Stimulated activated CD8-positive, alpha-beta memory T cell treated with anti-CD3 and anti-CD28 coated beads, Interleukin-12 subunit alpha, Interleukin-12 subunit beta, amount 100 ng/mL, for 24 hours (primary cell): Measurements from ENCODE around the gene SLC7A6OS.

Source experiments
- DNase-seq: peaks from one replicate; pipeline ENCODE4 v3.0.0-alpha.2; 2020; ENCODE audit errors: extremely low read depth

Gene SLC7A6OS

DNA sequence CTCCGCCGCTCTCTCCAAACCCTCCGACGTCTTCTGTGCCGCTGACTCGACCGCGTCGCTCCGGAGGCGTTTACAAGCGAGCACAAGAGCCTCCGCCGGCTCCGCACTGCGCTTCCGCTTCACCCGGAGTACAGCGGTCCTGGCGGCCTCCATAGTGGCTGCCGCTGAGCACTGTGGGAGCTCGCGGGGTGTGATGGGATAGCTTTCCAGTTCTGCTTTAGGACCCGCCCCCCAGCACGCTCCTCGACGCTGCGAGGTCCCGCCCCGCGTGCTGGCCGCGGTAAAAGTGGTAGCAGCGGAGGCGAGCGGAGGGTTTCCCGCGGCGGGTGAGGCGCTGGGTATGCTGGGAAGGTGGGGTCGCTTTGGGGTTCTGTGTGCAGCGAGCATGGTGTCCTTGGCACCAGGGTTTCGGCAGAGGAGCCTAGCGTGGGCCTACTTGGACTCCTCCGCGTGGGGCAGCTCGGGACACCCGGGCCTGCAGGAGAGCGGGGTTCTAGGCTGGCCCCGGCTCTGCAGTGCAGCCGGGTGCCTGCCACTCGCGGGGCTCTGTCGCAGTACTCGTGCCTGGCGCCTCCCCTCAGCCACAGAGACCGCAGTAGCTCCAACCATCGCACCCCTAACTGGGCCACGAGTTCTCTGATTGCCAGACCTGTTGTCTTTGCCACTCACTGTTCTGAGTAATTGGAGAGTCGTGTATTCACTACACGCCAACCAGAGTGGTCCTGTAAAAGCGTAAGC, at the start of gene SLC7A6OS, which contains the start of gene PRMT7:
Gene SLC7A6OS (minus strand): TSS at position 173 of the 738 bp plus-strand sequence. CDS start 20 bp downstream, at position 153.
Gene PRMT7 (plus strand): TSS at position 246 of the 738 bp plus-strand sequence. CDS start 4,961 bp downstream, outside the sequence.
- DNase-seq: peak; percentile 85

- no peak for DNase-seq
Observed at GRCh38 chr16:68359398-68360191, 48.8 kb upstream of the SLC7A6OS start.

DNA sequence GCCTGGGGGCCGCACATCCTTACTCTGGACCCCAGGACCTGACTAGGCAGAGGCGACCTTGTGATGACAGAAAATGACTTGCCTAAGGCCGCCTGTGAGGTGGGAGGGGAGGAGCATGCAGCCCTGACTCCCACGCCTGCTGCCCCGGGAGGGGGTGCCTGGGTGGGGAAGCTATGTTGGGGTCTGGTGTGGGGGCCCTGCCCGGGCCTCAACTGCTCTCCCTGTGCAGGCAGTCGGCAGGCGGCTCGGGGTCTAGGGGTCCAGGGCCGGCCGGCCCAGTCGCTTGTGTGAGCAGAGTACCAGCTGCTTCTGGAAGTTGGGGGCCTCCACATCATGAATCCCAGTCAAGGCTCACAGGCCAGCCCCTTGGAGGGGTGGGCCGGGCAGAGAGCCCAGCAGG, 48.2 kb upstream of the SLC7A6OS start:
- DNase-seq: no peak

DNA sequence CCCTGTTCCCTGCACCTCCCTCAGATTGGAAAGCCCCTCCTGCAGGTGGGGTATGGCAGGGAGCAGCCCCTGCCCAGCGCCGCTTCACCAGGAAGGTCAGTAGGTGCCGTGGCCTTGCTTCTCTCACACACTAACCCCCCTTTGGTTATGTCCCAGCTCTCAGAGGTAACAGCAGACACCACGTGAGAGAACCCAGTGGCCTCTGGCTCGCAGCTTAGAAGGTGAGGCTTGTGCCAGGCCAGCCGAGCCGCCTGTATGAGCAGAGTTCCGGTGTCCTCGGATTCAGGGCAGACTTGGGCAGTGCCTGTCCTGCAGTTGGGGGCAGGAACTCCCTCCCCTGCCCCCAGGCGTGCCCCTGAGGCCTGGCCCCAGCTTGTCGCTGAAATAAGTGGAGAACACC, 47.2 kb upstream of the SLC7A6OS start:
- no peak for DNase-seq

- DNase-seq: no peak
Observed at GRCh38 chr16:68357521-68357922, 46.8 kb upstream of the SLC7A6OS start.

DNA sequence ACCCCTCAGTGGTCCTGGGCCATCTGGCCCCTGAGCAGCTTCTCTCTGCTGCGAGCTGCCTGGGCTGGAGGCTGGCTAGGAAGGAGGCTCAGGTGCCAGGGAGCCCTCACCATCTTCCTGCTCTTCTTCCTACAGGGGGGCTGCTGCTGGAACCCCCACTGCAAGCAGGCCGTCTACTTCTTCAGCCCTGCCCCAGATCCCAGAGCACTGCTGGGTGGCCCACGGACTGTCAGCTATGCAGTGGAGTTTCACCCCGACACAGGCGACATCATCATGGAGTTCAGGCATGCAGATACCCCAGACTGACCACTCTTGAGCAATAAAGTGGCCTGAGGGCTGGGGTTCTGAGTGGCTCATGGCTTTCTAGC, 46.2 kb upstream of the SLC7A6OS start:
- DNase-seq: no peak

DNA sequence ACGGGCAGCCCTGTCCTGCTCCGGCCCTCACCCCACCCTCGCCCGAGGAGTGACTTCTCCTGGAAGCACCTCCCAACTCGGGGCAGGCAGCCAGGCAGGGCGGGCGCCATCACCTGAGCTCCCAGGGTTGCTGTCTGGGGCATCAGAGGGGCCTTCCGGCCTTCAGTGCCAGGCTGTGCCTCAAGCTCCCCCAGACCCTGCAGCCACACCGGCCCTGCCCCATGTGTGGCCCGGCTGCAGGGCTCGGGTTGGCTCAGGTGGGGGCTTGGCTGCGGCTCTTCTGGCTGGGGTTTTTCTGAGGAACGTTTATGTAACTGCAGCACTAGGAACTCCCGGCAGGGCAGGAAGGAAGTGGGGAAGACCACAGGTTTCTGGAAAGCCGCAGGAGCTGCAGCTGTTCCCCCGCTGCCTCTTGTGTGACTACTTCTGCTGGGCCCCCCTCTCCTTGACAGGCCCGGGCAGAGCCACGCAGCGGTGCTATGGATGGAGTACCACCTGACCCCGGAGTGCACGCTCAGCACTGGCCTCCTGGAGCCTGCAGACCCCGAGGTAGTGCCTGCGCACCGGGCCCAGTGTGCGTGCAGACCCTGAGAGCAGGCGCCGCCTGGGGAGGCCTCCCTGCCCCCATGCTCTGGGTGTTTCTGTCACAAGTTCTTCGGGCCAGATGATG, 45.6 kb upstream of the SLC7A6OS start:
- DNase-seq: peak; percentile 26

- DNase-seq: no peak
Observed at GRCh38 chr16:68355447-68356248, 44.9 kb upstream of the SLC7A6OS start.

GRCh38 chr16:68354816-68355215, 44.1 kb upstream of the SLC7A6OS start:
- no peak for DNase-seq

DNA sequence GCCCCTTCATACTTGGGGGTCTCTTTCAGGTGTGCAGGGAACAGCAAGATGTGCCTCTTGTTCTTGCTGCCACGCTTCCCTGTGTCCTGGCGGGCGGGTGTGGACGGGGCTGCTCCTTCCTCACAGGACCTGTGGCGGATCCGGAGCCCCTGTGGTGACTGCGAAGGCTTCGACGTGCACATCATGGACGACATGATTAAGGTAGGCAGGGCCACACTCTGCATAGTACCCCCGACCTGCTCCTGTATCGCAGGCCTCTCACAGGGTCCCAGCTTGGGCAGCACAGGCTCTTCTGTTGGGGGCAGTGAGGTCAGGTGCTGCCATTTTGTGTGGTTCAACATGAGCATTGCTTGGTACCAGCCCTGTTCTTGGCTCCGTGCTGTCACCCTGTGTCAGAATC, 42.6 kb upstream of the SLC7A6OS start:
- DNase-seq: no peak

- no peak for DNase-seq
Observed at GRCh38 chr16:68351991-68352431, 41.3 kb upstream of the SLC7A6OS start.

GRCh38 chr16:68351463-68351862, 40.7 kb upstream of the SLC7A6OS start:
- DNase-seq: no peak

- DNase-seq: no peak
Observed at GRCh38 chr16:68350813-68351350, 40.1 kb upstream of the SLC7A6OS start.

GRCh38 chr16:68349838-68350410, 39.2 kb upstream of the SLC7A6OS start:
- no peak for DNase-seq

GRCh38 chr16:68348639-68349445, 38.1 kb upstream of the SLC7A6OS start:
- DNase-seq: no peak

GRCh38 chr16:68347605-68348004, 36.9 kb upstream of the SLC7A6OS start:
- DNase-seq: no peak

- DNase-seq: no peak
Observed at GRCh38 chr16:68346892-68347480, 36.2 kb upstream of the SLC7A6OS start.

DNA sequence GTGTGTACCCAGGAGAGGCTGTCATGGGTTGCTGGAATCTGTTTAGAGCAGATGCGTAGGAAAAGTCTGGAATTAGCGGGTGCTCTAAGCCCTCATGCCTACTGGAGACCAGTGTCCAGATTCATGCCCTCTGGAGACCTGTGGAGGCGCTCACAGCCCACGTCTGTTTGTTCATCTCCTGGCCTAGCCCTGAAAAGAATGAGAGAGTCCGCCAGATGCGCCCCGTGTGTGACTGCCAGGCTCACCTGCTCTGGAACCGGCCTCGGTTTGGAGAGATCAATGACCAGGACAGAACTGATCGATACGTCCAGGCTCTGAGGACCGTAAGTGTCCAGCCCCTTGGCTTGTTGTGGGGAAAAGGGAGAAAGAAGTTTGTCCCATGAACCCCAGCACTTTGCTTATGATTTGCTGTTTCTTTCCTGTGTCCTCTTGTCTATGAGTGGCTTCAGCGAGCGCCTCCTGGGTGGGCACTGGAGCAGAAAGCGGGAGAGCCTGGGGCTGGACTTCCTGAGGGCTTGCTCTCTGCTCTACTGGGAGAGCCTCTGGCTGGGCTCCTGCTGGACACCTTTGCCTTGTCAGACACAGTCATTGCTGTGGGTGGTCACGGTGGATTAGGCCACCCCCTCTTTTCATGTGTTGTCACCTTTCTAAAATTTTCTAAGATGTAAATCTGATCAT, 35.4 kb upstream of the SLC7A6OS start:
- no peak for DNase-seq

GRCh38 chr16:68345351-68345810, 34.6 kb upstream of the SLC7A6OS start:
- no peak for DNase-seq
